Activated CD4-positive, alpha-beta T cell treated with anti-CD3 and anti-CD28 coated beads for 4 hours (primary cell): ENCODE measurements around the gene BANP.

ENCODE experiments used
- DNase-seq, 2 donors: peaks; one replicate each; pipeline ENCODE4 v3.0.0-alpha.2; 2020

BANP gene

DNA sequence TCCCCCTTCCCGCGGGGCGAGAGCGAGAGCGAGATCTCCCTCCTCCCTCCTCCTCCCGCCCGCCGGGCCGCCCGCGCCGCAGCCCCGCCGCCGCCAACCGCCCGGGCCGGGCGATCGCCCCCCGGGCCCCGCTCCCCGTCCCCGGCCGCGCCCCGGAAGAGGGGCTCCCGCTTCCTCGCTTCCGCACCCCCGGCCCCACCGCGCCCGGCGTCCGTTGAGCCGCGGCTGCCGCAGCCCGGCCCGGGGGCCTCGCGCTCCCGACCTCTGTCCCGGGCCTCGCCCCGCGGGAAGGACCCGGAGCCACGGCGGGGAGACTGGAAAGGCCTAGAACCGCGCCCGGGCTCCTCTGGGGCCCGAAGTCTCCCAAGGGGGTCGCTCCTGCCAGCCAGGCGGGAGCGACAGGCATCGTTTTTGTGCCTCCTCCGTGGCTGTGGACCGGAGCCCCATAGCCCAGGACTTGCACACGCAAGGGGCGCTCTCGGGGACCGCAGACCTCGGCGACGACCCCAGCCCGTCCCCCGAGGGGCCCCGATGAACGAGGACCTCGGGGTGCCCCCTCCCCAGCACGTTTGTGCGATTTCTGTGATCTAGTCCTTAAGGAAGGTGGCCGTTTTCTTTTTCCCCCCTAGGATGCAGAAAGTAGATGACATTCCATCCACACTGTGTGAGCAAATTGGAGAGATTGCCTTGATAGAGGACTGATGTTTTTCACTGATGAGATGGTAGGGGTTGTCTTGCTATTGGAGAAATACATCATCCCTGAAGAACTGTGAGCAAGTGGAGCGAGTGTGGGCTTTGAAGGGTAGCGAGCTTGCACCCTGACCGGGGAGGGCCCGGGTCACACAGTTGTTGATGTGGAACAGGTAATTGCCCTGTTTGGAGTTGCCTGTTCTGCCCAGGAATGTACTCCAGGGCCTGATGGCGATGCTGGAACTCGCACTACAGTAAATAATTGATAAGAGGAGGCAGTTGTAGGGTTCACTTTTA lies 611 bp downstream of the BANP start:
- DNase-seq = peak; percentile 22 to 23

DNA sequence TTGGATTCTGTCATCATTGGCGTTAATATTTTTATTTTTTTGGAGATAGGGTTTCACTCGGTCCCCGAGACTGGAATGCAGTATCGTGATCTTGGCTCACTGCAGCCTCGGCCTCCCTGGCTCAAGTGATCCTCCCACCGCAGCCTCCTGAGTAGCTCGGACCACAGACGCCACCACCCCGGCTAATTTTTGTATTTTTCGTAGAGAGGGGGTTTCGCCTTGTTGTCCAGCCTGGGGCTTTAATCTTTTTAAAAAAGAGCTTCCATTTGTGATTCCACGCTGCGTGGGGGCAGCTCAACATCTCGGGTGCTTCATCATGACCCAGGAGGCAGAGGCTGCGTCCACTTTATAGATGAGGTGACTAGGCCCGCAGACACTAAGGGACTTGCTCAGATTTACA lies 1.5 kb downstream of the BANP start:
- no peak for DNase-seq

DNA sequence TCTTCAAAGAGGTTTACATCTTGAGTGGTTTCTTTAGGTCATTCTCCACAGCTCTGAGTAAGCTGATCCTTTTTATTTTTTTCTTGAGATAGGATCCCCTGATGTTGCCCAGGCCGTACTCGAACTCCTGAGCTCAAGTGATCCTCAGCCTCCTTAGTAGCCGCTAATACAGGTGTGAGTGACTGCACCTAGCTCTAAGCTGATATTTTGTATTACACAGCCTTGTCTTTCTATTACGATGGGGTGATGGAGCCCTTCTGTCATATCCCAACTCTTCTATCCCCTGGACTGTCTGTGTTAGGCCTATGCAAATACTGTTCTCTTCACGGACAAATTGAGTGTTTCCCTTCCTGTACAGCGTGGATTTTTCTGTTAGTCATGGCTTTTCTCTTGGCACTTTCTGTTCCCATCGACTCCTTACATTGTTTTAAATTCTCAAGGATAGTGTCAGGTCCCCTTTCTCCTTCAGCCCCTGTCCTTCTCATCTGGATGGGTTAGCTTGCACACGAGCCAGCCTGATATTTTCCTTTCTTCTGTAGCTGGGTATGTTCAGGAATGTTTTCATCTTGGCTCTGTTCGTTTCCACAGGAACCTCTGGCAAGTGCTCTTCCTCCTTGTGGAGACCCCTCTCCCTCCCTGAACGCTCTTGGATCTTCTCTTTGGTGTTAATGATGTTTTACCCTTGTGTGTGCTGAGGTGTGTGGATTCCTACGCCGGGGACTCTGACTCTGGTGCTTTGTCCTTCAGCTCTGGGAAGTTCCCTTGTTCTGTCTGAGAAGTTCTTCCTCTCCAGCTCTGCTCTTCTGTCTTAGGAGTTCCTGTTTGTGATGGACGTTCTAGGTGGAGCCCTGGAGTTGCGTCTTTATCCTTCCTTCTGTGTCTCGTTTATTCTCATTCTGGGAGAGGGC lies 2.3 kb downstream of the BANP start:
- DNase-seq = no peak

DNA sequence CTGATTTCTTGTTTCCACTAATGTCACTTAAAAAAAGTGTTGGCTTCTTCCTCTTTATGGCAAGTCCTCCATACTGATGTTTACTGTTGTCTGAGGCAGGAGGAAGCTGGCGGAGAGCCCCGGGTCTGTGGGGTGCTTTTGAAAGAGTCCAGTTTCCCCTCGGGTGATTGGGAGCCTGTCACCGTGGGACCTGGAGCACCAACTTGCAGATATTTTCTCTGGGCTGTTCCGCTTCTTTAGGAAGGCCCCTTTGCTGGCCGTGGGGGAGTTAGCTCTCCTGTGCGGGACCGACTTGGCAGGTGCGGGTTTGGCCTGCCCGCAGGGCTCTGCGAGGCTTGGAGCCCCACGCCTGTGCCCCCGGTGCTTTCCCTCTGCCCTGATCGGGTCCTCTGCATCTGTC lies 3.1 kb downstream of the BANP start:
- DNase-seq = no peak

DNA sequence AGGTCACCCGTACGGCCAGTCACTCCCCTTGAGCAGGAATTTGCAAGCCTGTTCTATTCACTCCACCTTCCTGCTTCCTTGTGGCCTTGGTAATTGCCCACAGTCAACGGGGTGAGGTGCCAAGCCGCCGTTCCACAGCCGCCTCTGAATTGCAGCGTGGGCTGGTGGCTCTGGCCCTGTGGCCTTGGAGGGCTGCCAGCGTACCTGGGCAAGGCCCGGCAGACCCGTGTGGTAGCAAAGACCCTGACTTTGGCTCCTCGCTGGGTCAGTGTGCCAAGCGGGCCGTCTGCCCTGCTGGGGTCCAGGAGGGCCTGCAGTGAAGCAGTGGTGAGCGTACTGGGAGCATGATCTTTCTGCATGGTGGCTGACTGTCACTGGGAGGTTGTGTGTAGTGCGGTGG lies 3.6 kb downstream of the BANP start:
- no peak for DNase-seq

- no peak for DNase-seq
These were observed 4.3 kb downstream of the BANP start for GRCh38 chr16:87955302-87956097.

- no peak for DNase-seq
These were observed 4.8 kb downstream of the BANP start for GRCh38 chr16:87956098-87956364.

DNA sequence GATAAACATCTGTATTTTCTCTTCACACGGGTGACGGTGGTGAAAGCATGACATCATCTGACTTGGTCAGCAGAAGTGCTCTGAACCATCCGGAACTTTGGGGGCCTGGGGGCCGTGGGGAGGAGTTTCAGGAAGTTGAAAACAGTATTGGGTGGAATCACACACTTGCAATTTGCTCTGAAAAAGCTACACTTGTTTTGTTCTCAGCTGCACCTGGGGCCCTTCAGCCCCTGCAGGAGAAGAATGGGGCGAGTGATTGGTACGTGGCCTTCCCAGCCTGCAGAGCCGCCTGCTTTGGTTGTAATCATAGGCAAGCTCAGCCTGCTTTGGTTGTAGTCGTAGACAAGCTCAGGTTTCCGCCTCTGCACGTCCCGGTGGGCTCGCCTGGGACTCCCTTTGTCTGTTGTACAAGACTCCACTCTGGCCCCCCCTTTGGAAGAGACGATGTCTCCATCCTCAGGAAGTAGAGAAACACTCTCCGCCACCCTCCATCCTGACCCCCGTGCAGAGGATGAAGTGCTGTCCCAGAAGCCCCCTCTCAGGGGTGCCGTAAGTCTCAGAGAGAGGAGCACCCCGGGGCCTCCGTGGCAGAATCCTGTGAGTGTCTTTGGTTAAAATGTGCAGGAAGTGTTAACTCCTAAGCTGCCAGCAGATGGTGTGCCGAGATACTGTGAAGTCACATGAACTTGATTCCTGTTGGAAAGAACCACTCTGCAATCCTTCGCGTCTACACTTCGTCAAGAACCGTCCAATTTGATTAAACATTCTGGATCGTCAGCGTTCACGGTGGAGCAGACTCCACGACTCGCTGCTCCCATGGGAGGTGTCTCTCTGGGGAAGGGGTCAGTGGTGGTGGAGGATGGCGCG lies 5.4 kb downstream of the BANP start:
- DNase-seq = peak; percentile 60 to 63

- DNase-seq = no peak
These were observed 6.3 kb downstream of the BANP start for GRCh38 chr16:87957296-87958094.

GRCh38 chr16:87958632-87959031 lies 7.4 kb downstream of the BANP start:
- DNase-seq = no peak

DNA sequence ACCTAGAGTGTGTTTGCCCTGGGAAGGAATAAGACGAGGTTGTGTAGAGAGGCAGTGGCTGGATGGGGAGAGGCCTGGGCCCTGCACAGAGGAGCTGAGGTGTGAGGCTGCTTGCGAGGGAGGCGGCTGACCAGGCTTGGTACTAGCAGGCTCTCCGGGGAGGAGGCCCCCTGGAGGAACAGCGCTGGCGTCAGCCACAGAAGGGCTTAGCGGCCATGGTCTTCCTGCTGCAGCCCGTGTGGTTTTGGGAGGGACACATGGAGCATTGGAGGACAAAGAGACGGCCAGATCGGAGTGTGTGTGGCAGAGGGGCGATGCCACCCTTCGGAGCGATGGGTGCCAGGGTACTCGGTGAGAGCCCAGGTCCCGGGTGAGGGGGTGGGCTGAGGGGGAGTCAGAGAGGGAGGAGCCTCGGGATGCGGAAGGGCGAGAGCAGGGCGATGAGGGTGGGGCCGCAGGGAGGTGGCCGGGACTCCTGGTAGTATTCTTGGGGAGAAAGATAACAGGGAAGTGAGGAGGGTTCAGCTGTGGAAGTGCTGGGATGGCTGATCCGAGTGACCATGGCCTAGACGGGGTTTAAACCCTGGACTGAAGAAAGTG lies 8.3 kb downstream of the BANP start:
- no peak for DNase-seq

DNA sequence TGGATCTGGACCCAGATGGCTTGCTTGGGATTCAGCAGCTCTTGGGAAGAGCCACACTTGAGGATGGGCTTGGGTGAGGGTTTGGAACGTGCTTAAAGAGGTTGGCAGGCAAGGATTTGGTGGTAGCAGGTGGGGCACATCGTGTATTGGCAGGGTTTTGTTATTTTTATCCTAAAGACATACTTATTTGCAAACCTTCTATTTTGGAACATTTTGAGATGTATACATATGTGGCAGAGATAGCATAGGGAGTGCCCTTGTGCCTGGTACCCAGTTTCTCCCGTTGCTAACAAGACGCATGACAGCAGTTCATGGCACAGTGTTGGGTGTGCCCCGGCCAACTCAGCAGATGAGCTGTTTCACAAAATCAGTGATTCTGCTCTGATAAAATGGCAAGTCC lies 9.1 kb downstream of the BANP start:
- DNase-seq = no peak

DNA sequence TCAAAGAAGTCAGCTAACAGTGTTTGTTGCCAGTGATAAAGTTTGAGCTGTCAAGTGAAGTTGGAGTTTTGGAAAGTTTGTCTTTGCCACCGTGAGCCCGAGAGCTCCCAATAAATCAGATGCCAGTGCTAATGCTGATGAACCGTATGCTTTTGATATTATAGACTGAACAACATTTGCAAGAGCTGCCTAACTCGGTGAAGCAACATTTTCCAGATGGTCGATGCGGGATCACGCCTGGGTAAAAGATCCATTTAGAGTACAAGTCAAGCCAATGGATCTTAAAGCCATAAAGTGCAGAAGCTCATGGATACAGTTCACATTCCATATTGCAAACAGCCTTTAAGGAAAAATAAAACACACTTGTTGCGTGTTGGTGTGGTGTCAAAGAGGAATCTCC lies 9.6 kb downstream of the BANP start:
- no peak for DNase-seq

DNA sequence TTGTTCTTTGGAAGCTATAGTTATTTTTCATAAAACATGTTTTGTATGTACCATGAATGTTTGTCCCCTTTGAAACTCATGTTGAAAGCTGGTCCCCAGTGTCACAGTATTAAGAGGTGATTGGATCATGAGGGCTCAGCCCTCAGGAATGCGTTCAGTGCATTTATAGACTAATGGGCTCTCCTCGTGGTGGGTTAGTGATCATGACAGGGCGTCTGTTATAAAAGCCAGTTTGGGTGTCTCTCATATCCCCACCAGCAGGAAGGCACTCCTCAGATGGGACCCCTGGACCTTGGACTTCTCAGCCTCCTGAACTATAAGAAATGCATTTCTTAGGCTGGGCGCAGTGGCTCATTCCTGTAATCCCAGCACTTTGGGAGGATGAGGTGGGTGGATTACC lies 10.4 kb downstream of the BANP start:
- DNase-seq = no peak

DNA sequence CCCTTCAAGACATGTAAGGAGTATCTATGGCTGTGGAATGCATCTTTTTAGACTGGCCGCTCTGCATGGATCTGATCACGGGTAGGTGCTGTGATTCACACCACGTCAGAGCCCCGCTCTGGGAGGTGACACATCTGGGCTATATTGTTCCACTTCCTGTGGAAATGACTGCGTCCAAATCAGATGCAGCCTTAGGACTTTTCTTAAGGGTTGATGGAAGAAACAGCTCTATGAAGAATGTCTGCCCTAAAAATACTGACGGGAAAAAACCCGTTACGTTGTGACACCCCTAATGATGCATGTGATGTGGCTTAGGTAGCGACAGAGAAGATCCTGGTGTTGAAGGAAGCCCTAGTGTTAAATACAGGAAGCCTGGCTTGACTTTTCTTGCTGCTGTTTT lies 12.2 kb downstream of the BANP start:
- peak; percentile 76 to 79 for DNase-seq

GRCh38 chr16:87964049-87964659 lies 12.9 kb downstream of the BANP start:
- DNase-seq = no peak

DNA sequence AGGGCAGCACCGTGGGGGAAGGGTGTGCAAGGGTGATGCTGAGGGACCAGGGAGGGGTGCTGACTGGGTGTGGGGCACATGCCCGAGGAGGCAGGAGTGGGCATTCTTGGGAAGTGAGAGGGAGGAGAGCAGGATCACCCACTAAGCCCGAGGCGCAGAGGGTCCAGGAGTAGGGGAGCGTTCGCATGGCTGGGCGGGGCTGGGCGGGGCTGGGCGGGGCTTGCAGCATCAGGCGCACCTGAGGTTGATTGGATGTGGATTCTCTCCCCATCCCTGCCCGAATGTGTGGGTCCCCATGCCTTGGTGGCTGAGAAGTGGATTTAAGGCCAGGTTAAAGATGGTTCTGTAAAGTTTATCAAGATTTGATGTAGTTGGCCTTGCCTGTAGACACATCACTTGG lies 14.2 kb downstream of the BANP start:
- DNase-seq = no peak

GRCh38 chr16:87966064-87966645 lies 14.9 kb downstream of the BANP start:
- DNase-seq = no peak

GRCh38 chr16:87966685-87967185 lies 15.5 kb downstream of the BANP start:
- DNase-seq = no peak

DNA sequence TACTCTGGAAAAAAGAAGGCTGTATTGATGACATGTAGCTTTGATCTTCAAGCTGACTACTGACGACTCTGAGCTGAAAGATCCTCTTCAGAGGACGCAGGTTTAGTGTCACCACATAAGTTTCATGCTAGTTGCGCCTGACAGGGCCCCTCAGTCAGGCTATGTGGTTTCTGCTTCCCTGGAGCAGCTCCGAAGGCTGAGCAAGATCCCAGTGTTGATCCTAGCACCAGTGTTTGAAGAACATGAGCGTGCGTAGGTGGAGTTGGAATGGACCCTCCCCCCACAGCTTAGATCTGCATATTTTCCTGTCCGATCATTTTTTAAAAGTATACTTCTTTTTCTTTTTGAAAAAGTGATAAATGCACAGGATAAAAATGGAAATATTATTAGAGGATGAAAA lies 17.3 kb downstream of the BANP start:
- no peak for DNase-seq
